ENCODE results near the gene DDX19B. TPM values are rescaled to one million over a fixed set of nuclear protein-coding genes. Genes with fewer than 3 reads are reported as not detected.

Gene DDX19B
- total and polyA plus RNA-seq, 2 donors (not counting 3 experiments of a cell fraction or from before 2014, with no cell fraction given), result 28.1 to 34.3 TPM

DNA sequence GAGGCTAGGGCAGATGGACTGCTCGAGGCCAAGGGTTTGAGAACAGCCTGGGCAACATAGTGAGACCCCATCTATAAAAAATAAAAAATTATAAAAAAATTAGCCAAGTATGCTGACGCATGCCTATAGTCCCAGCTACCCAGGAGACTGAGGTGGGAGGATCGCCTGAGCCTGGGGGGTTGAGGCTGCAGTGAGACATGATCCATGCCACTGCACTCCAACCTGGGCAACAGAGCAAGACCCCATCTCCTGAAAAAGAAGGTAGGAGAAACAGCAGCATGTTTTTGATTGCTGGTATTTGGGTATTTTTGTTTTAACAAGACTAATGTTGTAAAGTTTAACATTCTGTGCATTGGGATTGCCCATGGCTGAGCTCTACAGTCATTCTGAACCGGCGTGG is 38.8 kb downstream of the DDX19B start:
- H3K9me3 ChIP-seq (replicated peaks; ENCODE audit: control insufficient read depth, insufficient read depth, low read length), result no peaks in the 10 kb centered on the region
- no TSS peak for BruUV-seq (replicated peaks)
- peaks cover 3% of the 10 kb centered on the region for H3K4me1 ChIP-seq (ENCODE audit: control insufficient read depth, extremely low read depth, insufficient read depth, low read length)
- ChIA-PET POLR2A (no interaction called here), CTCF (no interaction called here)
- no peak for DNase-seq (ENCODE audit: low read depth, low spot score)
- no peaks in the 10 kb centered on the region for H4K20me1 ChIP-seq (replicated peaks; ENCODE audit: control insufficient read depth, extremely low read depth, insufficient read depth, low read length)
- H3K9me1 ChIP-seq (replicated peaks; ENCODE audit: control insufficient read depth, extremely low read depth, insufficient read depth, low read length), result no peaks in the 10 kb centered on the region
- no peak overlapping the region for H3K4me3 ChIP-seq (replicated peaks in 1 of 3; ENCODE audit: insufficient read depth in 1 of 3, low read depth in 1 of 3, low read length in 3 of 3)
- H3K27ac ChIP-seq (ENCODE audit: insufficient read depth, low read depth, low read length), result no peak overlapping the region
- TF ChIP-seq, protein P1, sequence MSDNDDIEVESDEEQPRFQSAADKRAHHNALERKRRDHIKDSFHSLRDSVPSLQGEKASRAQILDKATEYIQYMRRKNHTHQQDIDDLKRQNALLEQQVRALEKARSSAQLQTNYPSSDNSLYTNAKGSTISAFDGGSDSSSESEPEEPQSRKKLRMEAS (IDR thresholded peaks at IDR 0.05; ENCODE audit: insufficient read depth, insufficient read length), result no peak
- TF ChIP-seq FOS (IDR thresholded peaks at IDR 0.05; ENCODE audit: borderline replicate concordance, insufficient read depth, low read length), result no peak
- TF ChIP-seq GATA2 (IDR thresholded peaks at IDR 0.05; ENCODE audit: insufficient read depth, insufficient read length, low read depth, low read length), result no peak
- TF ChIP-seq MYC (IDR thresholded peaks at IDR 0.05; ENCODE audit: low read depth, low read length), result no peak
- no peak for TF ChIP-seq POLR2A (IDR thresholded peaks at IDR 0.05; ENCODE audit: low read depth, low read length)
- TF ChIP-seq EZH2 (IDR thresholded peaks at IDR 0.05; ENCODE audit: borderline replicate concordance, low read depth, low read length, severe bottlenecking), result no peak
- TF ChIP-seq, protein P2, sequence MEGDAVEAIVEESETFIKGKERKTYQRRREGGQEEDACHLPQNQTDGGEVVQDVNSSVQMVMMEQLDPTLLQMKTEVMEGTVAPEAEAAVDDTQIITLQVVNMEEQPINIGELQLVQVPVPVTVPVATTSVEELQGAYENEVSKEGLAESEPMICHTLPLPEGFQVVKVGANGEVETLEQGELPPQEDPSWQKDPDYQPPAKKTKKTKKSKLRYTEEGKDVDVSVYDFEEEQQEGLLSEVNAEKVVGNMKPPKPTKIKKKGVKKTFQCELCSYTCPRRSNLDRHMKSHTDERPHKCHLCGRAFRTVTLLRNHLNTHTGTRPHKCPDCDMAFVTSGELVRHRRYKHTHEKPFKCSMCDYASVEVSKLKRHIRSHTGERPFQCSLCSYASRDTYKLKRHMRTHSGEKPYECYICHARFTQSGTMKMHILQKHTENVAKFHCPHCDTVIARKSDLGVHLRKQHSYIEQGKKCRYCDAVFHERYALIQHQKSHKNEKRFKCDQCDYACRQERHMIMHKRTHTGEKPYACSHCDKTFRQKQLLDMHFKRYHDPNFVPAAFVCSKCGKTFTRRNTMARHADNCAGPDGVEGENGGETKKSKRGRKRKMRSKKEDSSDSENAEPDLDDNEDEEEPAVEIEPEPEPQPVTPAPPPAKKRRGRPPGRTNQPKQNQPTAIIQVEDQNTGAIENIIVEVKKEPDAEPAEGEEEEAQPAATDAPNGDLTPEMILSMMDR (IDR thresholded peaks at IDR 0.05; ENCODE audit: extremely low read depth in 1 of 2, insufficient read depth in 1 of 2, low read depth in 1 of 2, low read length in 2 of 2), result no peak
- no peak for TF ChIP-seq POLR2AphosphoS5 (IDR thresholded peaks at IDR 0.05; ENCODE audit: insufficient read depth, low read depth, low read length)
- TF ChIP-seq JUN (IDR thresholded peaks at IDR 0.05; ENCODE audit: borderline replicate concordance, insufficient read depth, insufficient read length, low read depth), result no peak
- FAIRE-seq, result peak; percentile 26
- dilution Hi-C loops (cut with MboI; ENCODE audit: extremely low pct_ligation_motif_present, low sequenced_read_pairs) (no loop called here), intact Hi-C loops (cut with micrococcal nuclease) (no loop called here)
- H3K27me3 ChIP-seq (ENCODE audit: control insufficient read depth in 2 of 2, insufficient read depth in 2 of 2, low read length in 2 of 2), result no peaks in the 10 kb centered on the region
- peaks cover 6 to 14% of the 10 kb centered on the region in 2 experiments for H3K36me3 ChIP-seq (ENCODE audit: control insufficient read depth in 2 of 2, extremely low read depth in 1 of 2, insufficient read depth in 2 of 2, low read length in 2 of 2)
- H3K79me2 ChIP-seq (ENCODE audit: control insufficient read depth, insufficient read depth, low read length), result no peaks in the 10 kb centered on the region
- no peak overlapping the region for H3K9ac ChIP-seq (replicated peaks; ENCODE audit: extremely low read depth, insufficient read depth, low read length)
- no peak overlapping the region for H2AFZ ChIP-seq (ENCODE audit: low read depth, low read length)
- H3K4me2 ChIP-seq (ENCODE audit: insufficient read depth, low read length), result no peak overlapping the region

All from endothelial cell of umbilical vein (primary cell).